Endothelial cell (in vitro differentiated cells): Measurements from ENCODE around the gene CLDN18. TPM values are rescaled to one million over a fixed set of nuclear protein-coding genes. Genes with fewer than 3 reads are reported as not detected.

Source experiments
- DNase-seq: peaks from one replicate; pipeline ENCODE4 v3.0.0; 2021; ENCODE audit warnings: low spot score
- H3K27ac Mint-ChIP-seq: one replicate; pipeline ENCODE4 v1.8.0; 2021; ENCODE audit warnings: mixed read lengths, inconsistent platforms; ENCODE audit not compliant: unreplicated experiment
- H3K27me3 Mint-ChIP-seq: one replicate; pipeline ENCODE4 v1.8.0; 2021; ENCODE audit warnings: mild to moderate bottlenecking, moderate library complexity, mixed read lengths, inconsistent platforms; ENCODE audit not compliant: unreplicated experiment
- H3K36me3 Mint-ChIP-seq: one replicate; pipeline ENCODE4 v1.8.0; 2021; ENCODE audit warnings: mild to moderate bottlenecking, low read depth, mixed read lengths, inconsistent platforms; ENCODE audit not compliant: unreplicated experiment
- H3K4me1 Mint-ChIP-seq: one replicate; pipeline ENCODE4 v1.8.0; 2021; ENCODE audit warnings: mild to moderate bottlenecking, mixed read lengths, inconsistent platforms; ENCODE audit not compliant: unreplicated experiment
- H3K4me3 Mint-ChIP-seq: one replicate; pipeline ENCODE4 v1.8.0; 2021; ENCODE audit warnings: mild to moderate bottlenecking, mixed read lengths, inconsistent platforms; ENCODE audit not compliant: unreplicated experiment
- H3K9me3 Mint-ChIP-seq: one replicate; pipeline ENCODE4 v1.8.0; 2021; ENCODE audit warnings: mixed read lengths, inconsistent platforms; ENCODE audit not compliant: unreplicated experiment
- total RNA-seq: library from RNA; stranded (reverse); fragmentation: NEBNext Ultra II Directional; extraction: Animal tissue kit (Norgen Biotek cat#: 25700); gene quantifications from one replicate; pipeline ENCODE4 v1.2.1, GENCODE V29; 2021; ENCODE audit not compliant: unreplicated experiment
- TF ChIP-seq, protein P1 (sequence below): fragments of 200-600 bp; sonication (generic); IDR thresholded peaks from one replicate; pipeline ENCODE4 v1.5.0; 2021; ENCODE audit warnings: antibody characterized with exemption; ENCODE audit not compliant: unreplicated experiment

Gene CLDN18
- total RNA-seq, 1 donor from 2014 or later, result not detected

GRCh38 chr3:138068579-138069174 is 58.7 kb downstream of the CLDN18 start:
- no peaks in the 10 kb centered on the region for H3K9me3 Mint-ChIP-seq
- H3K36me3 Mint-ChIP-seq, result peaks cover 17% of the 10 kb centered on the region
- DNase-seq, result peak; percentile 83
- H3K4me1 Mint-ChIP-seq, result peaks cover 5% of the 10 kb centered on the region
- H3K27me3 Mint-ChIP-seq, result peaks cover 4% of the 10 kb centered on the region
- TF ChIP-seq, protein P1, sequence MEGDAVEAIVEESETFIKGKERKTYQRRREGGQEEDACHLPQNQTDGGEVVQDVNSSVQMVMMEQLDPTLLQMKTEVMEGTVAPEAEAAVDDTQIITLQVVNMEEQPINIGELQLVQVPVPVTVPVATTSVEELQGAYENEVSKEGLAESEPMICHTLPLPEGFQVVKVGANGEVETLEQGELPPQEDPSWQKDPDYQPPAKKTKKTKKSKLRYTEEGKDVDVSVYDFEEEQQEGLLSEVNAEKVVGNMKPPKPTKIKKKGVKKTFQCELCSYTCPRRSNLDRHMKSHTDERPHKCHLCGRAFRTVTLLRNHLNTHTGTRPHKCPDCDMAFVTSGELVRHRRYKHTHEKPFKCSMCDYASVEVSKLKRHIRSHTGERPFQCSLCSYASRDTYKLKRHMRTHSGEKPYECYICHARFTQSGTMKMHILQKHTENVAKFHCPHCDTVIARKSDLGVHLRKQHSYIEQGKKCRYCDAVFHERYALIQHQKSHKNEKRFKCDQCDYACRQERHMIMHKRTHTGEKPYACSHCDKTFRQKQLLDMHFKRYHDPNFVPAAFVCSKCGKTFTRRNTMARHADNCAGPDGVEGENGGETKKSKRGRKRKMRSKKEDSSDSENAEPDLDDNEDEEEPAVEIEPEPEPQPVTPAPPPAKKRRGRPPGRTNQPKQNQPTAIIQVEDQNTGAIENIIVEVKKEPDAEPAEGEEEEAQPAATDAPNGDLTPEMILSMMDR, result peak; percentile 87
- H3K4me3 Mint-ChIP-seq, result no peak overlapping the region
- H3K27ac Mint-ChIP-seq, result no peak overlapping the region

DNA sequence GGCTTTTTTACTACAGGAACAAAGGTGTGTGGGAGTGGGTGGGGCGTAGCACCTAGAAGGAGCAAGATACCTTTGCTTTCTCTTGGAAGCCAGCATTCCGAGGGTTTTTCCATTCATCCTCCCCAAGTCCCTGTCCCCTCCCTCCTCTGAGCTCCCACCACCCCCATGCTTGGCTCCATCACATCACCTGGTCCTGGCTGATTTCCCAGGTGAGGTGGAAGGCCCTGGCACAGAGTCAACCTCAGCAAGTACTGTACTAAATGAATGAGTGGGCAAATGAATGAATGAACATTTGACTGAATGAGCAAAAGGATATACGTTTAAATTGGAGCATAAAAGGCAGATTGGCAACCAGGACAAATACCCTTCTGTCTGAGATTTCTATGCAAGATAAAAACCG is 60.0 kb downstream of the CLDN18 start:
- no peak for DNase-seq
- peaks cover 16% of the 10 kb centered on the region for H3K36me3 Mint-ChIP-seq
- no peak overlapping the region for H3K27ac Mint-ChIP-seq
- H3K27me3 Mint-ChIP-seq, result peaks cover 4% of the 10 kb centered on the region
- H3K9me3 Mint-ChIP-seq, result no peaks in the 10 kb centered on the region
- H3K4me1 Mint-ChIP-seq, result peaks cover 5% of the 10 kb centered on the region
- H3K4me3 Mint-ChIP-seq, result no peak overlapping the region
- TF ChIP-seq, protein P1, result no peak

DNA sequence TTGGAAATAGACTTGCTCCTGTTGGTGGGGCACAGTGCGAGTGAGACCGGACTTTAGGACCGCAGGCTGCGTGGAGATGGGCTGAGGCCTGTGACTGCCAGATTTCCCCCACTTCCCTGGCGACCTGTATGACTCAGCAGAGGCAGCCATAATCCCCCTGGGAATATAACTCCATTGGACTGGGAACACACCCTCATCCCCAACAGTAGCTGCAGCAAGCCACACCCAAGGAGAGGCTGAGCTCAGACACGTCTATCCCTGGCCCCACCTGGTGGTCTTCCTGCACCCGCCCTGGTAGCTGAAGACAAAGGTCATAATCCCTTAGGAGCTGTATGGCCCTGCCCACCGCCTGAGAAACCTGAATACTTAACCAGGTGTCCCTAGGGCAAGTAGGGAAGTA is 62.8 kb downstream of the CLDN18 start:
- Mint-ChIP-seq H3K27ac (no peak overlapping the region), H3K27me3 (peaks cover 4% of the 10 kb centered on the region), H3K9me3 (no peaks in the 10 kb centered on the region), H3K4me3 (no peak overlapping the region), H3K36me3 (peaks cover 15% of the 10 kb centered on the region), H3K4me1 (peaks cover 5% of the 10 kb centered on the region)
- TF ChIP-seq, protein P1, result no peak
- DNase-seq, result no peak

- DNase-seq, result no peak
- no peak overlapping the region for H3K27ac Mint-ChIP-seq
- TF ChIP-seq, protein P1, result no peak
- no peaks in the 10 kb centered on the region for H3K9me3 Mint-ChIP-seq
- H3K27me3 Mint-ChIP-seq, result no peaks in the 10 kb centered on the region
- no peak overlapping the region for H3K4me3 Mint-ChIP-seq
- H3K4me1 Mint-ChIP-seq, result peaks cover 11% of the 10 kb centered on the region
- peaks cover 17% of the 10 kb centered on the region for H3K36me3 Mint-ChIP-seq
Measured at GRCh38 chr3:138078096-138078495, 68.1 kb downstream of the CLDN18 start.

GRCh38 chr3:138078901-138079344 is 69.0 kb downstream of the CLDN18 start:
- Mint-ChIP-seq H3K9me3 (no peaks in the 10 kb centered on the region), H3K27me3 (no peaks in the 10 kb centered on the region), H3K4me3 (no peak overlapping the region), H3K36me3 (peaks cover 14% of the 10 kb centered on the region), H3K27ac (no peak overlapping the region), H3K4me1 (peaks cover 11% of the 10 kb centered on the region)
- no peak for DNase-seq
- TF ChIP-seq, protein P1, result no peak
